LNCAP (cell line): ENCODE results near the gene MMP14.

Experiments used
- TF ChIP-seq, protein P1 (sequence below): fragments of 450-650 bp; IDR thresholded peaks from 2 replicates; pipeline ENCODE4 v1.5.1; 2017; ENCODE audit warnings: mild to moderate bottlenecking

Gene MMP14

DNA sequence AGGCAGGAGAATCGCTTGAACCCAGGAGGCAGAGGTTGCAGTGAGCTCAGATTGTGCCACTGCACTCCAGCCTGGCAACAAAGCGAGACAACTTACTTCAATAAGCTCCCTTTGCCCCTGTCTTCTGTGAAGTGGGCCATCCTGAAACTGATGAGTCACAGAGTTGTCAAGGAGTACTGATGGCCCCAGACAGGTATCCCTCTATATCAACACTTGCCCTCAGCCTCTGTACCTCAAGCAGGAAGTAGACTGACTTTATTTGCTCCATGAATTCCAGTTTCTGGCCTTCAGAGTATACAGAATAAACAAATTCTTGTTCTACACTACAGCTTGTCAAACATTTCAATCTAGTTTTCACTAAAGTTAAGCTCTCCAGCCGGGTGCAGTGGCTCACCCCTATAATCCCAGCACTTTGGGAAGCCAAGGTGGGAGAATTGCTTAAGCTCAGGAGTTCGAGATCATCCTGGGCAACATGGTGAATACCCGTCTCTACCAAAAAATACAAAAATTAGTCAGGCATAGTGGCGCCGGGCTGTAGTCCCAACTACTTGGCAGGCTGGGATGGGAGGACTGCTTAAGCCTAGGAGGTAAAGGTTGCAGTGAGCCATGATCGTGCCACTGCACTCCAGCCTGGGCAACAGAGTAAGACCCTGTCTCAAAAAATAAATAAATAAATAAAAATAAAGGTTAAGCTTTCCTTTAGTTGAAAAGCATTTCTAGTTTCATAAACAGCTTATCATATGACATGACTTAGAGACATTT is 18.8 kb downstream of the MMP14 start:
- TF ChIP-seq, protein P1, sequence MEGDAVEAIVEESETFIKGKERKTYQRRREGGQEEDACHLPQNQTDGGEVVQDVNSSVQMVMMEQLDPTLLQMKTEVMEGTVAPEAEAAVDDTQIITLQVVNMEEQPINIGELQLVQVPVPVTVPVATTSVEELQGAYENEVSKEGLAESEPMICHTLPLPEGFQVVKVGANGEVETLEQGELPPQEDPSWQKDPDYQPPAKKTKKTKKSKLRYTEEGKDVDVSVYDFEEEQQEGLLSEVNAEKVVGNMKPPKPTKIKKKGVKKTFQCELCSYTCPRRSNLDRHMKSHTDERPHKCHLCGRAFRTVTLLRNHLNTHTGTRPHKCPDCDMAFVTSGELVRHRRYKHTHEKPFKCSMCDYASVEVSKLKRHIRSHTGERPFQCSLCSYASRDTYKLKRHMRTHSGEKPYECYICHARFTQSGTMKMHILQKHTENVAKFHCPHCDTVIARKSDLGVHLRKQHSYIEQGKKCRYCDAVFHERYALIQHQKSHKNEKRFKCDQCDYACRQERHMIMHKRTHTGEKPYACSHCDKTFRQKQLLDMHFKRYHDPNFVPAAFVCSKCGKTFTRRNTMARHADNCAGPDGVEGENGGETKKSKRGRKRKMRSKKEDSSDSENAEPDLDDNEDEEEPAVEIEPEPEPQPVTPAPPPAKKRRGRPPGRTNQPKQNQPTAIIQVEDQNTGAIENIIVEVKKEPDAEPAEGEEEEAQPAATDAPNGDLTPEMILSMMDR = no peak

DNA sequence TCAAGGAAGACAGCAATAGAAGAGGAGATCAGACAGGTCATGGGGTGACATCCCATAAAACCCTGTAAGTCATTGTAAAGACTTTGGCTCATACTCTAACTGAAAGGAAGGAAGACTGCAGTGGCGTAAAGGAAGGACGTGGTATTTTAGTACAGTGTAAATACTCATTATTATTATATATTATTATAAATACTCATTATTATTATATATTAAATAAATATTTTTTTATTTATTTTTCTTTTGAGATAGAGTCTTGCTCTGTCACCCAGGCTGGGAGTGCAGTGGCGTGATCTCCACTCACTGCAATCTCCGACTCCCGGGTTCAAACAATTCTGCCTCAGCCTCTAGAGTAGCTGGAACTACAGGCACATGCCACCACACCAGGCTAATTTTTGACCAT is 20.0 kb downstream of the MMP14 start:
- TF ChIP-seq, protein P1 = no peak

DNA sequence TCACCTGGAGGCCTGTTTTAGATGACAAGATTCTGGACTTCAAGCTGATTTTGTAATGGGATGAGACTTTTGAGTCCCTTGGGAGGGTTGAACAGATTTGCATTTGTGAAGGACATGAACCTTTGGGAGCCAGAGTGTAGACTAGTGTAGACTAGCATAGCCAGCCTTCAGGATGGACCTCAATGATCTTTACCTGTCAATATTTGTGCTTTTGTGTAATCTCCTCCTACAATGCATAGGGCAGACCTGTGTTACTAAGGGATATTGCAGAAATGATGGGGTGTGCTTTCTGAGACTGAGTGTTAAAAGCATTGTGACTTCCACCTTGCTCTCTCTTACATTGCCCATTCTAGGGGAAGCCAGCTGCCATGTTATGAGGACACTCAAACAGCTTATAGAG is 25.3 kb downstream of the MMP14 start:
- TF ChIP-seq, protein P1 = no peak

DNA sequence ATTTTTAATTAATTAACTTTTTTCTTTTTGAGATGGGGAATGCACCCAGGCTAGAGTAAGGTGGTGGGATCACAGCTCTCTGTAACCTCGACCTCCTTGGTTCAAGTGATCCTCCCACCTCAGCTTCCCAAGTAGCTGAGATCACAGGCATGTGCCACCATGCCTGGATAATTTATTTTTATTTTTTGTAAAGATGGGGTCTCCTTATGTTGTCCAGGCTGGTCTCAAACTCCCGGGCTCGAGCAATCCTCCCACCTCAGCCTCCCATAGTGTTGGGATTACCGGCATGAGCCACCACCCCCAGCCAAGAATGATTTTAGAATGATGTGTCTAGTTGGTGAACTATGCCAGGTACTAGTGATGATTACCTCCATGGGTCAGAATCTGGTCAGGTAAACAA is 28.6 kb downstream of the MMP14 start:
- TF ChIP-seq, protein P1 = no peak

DNA sequence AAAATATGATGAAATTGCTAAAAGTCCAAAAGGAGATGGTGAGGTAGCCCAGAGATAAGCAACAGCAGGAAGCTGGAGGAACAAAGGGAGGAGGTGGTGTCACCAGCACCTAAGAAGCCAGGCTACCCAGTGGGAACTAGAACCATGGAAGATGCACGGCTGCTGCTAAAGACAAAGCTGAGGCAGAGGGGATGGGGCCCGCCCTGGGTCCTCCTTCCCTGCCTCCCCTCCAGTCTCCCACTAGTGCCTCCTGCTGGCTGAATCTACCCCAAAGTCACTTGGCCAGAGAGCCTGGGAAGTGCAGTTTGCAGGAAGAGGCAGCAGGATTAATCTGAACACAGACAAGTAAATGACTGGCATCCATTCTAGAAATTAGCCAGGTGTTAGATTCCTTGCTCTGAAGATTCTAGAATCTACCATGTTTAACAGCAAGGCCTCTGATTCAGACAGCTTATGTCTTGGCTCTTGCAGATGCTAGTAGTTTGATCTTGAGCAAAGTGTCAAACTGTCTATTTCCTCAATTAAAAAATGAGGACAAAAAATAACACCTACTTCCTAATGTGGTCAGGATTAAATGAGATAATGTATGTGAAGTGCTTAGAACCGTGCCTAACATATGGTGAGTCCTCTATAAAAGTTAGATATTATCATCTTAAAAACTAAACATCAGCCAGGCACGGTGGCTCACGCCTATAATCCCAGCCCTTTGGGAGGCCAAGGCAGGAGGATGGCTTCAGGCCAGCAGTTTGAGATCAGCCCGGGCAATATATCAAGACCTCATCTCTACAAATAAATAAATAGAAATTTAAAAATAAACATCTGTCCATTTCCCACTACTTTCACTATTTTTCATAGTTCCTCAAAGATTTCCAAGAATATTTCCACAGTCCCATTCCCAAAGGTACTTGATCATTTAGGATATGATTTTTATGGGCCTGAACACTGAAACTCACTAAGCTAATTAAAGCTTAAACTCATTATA is 29.3 kb downstream of the MMP14 start:
- TF ChIP-seq, protein P1 = peak; percentile 37; the same call in 1 of the 2 replicates

DNA sequence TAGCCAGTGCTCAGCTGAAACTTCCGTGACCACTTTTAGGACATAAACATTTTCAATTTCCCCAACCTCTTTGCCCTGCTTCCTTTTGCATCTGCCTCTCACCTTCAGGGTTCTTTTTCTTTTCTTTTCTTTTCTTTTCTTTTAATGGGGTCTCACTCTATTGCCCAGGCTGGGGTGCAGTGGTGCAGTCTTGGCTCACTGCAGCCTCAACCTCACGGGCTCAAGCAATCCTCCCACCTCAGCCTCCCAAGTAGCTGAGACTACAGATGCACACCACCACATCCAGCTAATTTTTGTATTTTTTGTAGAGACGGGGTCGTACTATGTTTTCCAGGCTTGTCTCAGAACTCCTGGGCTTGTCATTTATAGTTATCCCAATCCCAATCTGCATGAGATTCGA is 30.5 kb downstream of the MMP14 start:
- TF ChIP-seq, protein P1 = no peak

DNA sequence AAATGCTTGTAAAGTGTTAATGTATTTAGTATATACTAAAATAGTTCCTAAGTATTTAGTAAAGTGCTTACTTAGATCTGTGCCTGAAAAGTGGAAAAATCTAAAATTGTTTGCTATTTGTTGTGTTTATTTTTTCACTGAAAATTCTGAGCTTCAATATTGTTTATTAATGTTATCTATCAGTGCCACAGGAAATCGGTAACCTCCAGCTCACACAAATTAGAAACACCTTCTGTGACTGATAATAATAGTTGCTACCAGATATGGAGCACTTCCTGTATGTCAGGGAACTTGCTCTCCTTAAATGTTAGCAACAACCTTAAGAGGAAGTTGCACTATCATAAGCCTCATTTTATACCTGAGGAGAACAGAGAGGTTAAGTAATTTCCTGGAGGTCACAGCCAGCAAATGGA is 34.4 kb downstream of the MMP14 start:
- TF ChIP-seq, protein P1 = no peak
